GM19239 (cell line): ENCODE data around the gene SOX13.

ENCODE experiments used
- DNase-seq: peaks from one replicate; pipeline ENCODE4 v3.0.0; 2011; ENCODE audit warnings: low spot score; ENCODE audit not compliant: insufficient read length
- FAIRE-seq: peaks from 2 replicates; lab custom pipeline; 2011; peaks lifted over from hg19 to GRCh38; lab: Jason Lieb, UNC

Gene SOX13

DNA sequence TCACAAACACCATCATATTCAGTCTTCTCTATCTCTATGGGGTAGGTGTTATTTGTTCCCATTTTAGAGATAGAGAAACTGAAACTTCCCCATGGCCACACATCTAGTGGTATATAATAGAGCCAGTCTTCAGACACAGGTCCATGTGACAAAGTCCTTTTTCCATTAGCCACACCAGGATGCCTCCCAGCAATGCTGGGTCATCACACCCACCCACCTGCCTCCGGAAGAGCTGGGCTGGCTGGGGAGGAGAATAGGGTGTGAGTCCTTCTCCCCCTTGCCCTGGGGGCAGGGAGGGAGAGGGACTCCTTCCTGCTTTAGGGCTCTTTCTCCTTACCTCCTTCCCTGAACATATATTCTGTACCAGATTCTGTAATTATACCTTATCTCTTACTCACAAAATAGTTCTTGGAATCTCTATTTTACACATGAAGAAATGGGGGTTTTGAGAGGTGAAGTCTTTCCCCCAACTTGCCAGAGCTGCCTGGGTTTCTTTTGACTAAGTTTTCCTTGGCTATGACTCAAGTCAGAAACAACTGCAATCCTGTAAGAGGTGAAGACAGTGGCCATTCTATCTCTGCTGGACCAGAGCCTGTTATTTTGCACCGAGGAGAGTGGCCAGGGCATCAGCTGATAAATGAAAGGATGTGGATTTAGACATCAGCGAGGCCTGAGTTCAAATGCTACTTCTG, 30.0 kb downstream of the SOX13 start:
- DNase-seq (no peak), FAIRE-seq (no peak)

DNA sequence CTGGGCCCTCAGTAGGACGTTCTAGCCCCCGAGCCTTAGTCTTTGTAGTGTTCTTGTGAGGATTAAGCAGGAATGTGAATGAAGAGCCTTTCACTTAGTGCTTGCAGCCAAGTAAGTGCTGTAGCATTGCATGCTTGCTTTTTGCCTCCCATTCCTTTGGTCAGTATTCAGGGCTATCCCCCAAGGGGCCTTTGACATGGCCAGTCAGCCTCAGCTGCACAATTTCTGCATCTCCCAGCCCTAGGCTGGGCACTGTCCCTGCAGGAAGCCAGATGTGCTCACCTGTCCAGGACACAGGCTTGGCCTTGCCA, 30.5 kb downstream of the SOX13 start:
- DNase-seq (no peak), FAIRE-seq (no peak)

DNA sequence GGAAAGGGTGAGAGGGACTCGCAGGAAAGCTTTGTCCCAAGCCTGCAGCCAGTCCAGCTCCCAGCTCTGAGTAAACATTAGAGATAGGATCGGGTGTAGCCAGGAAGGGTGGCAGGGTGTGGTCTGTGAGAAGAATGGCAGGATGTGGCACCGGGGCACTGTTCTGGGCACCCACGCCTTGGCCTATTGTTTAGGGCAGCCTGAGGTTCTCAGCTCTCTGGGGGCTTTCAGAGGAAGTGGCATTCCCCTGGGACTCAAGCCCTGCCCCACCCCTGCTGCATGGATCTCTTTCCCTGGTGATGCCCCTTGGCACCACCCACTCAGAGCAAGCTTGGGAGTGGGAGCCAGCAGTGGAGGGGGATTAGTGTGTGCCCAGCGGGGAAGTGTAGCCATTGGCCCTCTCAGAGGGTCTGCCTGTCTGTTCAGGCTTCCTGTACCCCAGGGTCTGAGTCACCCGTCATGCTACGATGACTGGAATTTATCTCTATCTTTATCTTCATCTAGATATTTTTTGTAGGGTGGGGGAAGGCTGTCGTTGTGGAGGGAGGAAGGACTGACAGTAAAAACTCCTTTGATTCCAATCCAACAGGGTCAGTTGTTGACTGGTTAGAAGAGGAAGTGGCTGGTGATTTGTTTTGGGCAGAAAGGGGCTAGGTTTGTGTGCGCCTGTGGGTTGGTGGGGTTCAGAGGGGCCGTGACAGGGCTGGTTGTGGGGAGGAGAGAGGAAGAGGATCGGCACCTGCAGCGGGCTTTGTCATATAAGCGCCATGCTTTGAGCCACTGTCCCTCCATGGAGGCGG, 31.6 kb downstream of the SOX13 start:
- FAIRE-seq = no peak
- no peak for DNase-seq

DNA sequence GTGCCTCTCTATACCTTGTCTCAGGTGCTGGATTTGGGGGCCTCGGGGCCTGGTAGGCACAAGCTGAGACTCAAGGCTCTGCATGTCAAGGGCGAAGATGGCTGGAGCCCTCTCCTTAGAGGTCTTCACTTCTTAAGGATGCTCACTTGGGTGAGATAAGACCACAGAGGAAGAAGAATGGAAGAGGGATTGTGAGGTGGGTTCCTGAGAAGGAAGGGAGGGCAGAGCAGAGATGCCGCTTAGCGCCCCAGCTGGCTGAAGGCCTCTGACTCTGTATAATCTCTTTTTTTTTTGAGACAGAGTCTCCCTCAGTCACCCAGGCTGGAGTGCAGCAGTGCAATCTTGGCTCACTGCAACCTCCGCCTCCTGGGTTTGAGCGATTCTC, 32.2 kb downstream of the SOX13 start:
- no peak for DNase-seq
- no peak for FAIRE-seq

DNA sequence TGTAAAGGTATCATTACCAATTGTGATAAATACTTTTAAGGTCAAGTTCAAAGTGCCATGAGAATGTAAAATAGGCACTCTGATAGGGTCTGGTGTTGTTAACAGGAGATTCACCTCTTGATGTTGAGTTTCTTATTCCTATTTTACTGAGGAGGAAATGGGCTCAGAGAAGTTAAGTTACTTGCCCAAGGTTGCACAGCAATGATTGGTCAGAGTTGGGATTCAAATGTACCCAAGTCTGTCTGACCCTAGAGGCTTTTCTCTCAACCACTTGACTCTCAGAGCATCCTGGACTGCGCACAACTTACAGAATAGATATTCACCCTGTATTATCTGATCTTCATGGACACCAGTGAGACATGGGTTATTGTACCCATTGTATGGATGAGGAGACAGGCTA, 33.9 kb downstream of the SOX13 start:
- FAIRE-seq (no peak), DNase-seq (no peak)

DNA sequence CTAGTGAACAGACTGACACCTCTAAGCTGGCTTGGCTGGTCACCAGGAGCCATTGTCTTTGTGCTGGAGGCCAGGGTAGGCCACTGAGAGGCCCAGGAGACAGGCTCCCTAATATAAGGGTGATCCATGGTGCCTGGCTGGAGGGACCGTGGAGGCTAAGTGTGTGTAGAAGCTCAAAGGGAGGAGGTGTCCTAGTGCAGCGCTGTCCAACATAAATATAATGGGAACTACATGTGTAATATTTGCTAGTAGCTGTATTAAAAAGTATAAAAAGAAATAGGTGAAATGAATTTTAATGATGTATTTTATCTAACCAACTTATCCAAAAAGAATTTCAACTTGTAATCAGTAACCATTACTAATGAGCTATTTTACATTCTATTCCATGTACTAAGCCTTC, 35.0 kb downstream of the SOX13 start:
- DNase-seq (no peak), FAIRE-seq (no peak)

DNA sequence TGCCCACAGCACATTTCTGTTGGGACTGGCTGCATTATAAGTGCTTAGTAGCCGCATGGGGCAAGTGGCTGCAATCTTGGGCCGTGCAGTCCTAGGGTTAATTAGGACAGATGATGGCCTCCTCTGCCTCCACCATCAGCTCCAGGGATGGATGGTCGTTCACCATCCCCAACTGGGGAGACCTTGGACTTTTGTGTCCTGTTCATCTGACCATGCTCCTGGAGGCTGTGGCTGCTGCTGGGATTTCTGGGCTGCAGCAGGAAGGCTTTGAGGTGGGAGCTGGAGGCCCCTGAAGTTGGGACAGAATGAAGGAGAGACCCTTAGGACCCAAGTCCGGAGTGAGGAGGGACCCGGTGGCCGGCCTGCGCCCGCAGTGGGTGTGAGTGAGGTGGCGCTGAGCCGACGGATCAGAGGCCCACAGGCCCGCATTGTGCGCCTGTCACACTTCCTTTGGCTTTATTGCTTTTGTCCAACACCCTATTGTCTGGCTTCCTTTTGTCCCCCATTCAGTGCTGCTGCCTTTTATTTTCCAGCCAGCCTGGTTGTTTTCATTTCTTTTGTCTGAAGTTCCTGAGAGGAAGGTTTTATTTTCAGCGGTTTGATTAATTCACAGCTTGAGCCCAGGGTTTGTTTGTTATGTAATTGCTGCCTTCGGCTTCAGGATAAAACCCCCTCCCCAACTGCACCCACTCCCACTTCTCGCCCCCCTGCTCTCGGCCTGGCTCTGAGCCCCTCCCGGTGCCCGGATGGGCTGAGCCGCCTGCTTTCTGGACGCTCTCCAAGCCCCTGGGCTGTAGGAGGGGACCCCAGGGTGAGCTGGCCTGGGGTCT, 35.6 kb downstream of the SOX13 start:
- no peak for DNase-seq
- no peak for FAIRE-seq

DNA sequence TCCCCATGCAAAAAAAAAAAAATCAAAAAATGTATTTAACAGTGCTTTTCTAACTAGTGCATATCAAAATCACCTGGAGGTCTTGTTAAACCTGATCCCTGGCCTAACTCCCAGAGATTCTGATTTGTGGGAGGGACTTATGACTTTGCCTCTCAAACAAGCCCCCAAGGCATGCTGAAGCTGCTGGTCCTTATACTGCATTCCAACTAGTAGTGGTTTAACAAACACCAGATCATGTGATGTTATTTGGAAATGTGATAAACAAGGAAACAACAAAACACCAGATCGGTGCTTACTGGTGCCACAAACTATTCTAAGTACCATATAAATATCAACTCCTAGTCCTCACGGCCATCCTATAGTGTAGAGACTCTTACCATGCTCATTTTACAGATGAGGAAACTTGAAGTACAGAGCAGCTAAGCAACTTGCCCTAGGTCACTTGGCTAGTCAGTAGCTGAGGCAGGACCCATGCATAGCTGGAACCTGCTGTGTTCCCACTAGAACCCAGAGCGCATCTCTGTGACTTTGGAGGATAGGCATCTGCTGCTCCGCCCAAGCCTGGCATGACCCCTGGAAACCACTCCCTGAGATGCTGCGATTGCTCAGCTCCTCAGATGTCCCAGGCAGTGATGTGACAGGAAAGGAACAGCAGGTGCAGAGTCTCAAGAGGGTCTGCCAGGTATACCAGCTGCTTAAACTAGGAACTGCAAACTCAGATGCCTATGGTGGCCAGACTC, 38.1 kb downstream of the SOX13 start:
- FAIRE-seq (no peak), DNase-seq (no peak)

DNA sequence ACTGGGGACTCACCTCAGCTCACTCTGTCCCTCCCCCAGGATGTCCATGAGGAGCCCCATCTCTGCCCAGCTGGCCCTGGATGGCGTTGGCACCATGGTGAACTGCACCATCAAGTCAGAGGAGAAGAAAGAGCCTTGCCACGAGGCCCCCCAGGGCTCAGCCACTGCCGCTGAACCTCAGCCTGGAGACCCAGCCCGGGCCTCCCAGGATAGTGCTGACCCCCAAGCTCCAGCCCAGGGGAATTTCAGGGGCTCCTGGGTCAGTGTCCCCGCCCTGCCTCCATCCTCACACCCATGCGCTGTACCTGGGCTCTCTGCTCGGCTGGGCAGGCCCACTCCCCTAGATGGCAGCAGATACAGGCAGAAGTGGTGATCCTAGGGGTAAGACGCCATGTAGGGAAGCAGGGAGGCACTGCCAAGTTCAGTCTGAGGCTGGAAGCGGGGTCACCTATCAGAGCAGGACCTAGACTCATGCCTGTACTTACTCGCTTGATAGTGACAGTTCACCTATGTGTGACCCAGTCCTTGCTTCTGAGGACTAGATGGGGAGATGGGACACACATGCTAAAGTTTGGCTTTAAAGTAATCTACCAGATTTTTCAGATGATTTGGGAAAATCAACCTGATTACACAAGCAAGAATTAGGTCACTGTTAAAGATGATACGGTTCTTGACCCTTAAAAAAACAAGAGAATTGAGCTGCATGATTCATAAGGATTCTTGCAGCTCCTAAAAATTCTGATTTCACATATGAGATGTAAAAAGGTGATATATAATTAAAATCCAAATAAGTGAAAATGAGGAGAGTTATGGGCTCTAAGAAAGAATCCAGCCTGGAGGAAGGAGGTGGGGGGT, 40.2 kb downstream of the SOX13 start:
- DNase-seq (no peak), FAIRE-seq (no peak)

DNA sequence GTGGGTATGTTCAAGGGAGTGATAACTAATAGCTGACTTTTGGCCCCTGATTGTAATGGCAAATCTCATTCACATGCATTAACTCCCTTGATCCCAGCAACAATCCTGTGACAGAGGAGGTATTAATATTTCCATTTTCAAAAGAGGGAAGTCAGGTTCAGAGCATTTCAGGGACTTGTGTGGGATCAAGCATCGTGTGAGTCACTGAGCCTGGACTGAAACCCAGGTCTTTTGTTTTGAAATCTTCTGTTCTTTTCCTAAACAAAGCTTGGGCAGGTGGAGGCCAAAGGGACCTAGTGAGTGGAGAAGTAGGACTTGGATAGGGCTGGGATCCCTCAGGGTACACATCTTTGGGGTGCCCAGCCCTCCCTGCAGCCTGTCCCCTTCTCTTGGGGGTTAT, 41.0 kb downstream of the SOX13 start:
- FAIRE-seq = no peak

DNA sequence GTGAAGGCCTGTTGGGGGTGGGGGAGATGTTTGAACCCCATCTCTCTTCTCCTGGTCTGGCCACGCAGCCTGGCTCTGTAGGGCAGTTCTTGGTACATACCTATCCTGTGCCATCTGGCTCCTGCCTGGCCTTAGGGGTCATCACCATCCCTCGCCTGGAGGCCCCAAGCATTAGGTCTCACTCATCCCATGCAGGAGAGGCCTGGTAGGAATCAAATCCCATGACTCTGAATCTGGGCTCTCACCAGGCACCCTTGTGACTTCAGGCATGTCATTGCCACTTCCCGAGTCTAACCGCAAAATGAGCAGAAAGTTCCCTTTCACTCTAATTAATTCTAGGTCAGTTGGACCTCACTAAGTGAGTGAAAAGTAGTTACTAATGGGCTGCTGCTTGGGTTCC, 41.7 kb downstream of the SOX13 start:
- FAIRE-seq (no peak), DNase-seq (no peak)

More for the DNA sequence above, 41.0 kb downstream of the SOX13 start:
- DNase-seq = no peak

DNA sequence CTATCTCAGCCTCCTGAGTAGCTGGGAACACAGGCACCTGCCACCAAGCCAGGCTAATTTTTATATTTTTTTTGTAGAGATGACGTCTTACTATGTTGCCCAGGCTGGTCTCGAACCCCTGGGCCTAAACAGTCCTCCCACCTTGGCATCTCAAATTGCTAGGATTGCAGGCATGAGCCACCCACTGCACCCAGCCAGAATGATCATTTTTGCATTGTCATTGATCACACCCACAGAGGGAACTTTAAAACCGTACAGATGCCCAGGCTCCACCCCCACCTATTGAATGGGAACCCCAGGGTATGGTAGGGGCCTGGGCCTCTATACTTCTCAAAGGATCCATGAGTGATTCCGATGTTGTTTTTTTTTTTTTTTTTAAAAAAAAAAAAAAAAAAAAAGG, 42.2 kb downstream of the SOX13 start:
- no peak for FAIRE-seq
- no peak for DNase-seq

DNA sequence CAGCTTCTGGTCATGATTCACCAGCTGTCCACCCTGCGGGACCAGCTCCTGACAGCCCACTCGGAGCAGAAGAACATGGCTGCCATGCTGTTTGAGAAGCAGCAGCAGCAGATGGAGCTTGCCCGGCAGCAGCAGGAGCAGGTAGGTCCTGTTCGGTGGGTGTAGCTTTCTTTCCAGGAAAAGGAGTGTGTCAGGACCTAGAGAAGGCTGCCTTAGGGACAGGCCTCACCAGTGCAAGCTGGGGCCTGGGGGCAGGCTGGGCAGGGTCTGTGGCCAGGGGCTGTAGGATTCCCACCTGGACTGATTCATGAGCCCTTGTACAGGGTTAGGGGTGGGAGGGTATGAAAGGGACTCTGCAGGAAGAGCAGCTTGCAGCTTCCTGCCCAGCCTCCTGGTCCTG, 43.6 kb downstream of the SOX13 start:
- no peak for DNase-seq
- no peak for FAIRE-seq

DNA sequence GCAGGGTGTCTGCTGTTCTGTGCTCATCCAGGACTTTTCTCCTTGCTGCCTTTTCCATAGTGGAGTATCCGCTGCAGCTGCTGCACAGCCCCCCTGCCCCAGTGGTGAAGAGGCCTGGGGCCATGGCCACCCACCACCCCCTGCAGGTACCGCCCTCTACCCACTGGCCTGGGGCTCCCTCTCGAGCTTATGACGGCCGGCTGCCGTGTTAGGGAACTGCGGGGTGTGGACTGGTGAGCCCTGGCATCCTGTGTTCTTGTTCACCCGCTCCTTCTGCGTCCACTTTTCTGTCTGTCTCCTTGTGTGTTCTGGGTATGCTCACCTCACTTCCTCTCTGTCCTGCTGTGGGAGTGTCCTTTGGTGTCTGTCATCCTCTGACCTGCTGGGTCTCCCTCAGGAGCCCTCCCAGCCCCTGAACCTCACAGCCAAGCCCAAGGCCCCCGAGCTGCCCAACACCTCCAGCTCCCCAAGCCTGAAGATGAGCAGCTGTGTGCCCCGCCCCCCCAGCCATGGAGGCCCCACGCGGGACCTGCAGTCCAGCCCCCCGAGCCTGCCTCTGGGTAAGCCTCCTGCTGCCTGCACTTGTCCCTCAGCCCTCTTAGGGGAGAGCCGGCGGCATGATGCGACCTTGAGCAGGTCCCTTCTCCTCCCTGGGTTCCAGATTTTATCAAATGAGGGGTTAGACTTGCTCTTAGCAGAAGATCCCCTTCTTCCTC, 49.1 kb downstream of the SOX13 start:
- FAIRE-seq (no peak), DNase-seq (no peak)

DNA sequence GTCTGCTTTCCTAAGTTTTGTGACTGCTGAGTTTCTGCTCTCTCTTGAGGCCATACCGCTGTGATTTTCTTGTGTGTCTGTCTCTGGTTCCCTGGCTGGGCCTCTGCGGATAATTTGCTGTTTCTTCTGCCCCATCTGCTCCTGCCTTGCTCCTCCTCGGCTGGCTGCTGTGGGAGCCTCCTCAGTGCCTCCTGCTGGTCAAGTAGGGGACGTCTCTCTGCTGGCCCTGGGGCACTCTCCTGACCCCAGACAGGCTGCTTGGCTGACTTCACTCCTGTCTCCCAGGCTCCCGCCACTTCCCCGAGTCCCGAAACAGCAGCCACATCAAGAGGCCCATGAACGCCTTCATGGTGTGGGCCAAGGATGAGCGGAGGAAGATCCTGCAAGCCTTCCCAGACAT, 50.5 kb downstream of the SOX13 start:
- FAIRE-seq (no peak), DNase-seq (no peak)

DNA sequence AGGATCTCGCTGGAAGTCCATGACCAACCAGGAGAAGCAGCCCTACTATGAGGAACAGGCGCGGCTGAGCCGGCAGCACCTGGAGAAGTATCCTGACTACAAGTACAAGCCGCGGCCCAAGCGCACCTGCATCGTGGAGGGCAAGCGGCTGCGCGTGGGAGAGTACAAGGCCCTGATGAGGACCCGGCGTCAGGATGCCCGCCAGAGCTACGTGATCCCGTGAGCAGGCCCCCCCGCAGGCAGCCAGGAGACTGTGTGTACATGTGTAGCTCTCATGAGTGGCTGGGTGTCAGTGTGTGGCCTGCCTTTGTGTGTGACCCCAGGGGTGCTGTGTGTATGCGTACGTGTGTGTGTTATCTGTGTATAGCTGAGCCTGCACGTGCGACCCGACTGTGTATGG, 51.7 kb downstream of the SOX13 start:
- FAIRE-seq (no peak), DNase-seq (no peak)

DNA sequence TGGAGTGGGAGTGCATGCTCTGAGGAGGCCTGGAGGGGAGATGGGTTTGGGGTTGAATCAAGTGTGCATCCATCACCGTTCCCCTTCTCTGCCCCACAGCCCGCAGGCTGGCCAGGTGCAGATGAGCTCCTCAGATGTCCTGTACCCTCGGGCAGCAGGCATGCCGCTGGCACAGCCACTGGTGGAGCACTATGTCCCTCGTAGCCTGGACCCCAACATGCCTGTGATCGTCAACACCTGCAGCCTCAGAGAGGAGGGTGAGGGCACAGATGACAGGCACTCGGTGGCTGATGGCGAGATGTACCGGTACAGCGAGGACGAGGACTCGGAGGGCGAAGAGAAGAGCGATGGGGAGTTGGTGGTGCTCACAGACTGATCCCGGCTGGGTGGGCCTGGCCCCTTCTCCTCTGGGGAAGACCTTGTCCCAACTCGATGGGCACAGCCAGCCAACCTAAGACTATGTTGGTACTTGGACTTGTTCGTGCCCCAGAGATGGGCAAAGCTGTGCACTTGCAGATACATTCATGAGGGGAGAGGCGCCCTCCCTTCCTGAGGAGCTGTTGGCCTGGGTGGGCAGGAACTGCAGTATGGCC, 52.9 kb downstream of the SOX13 start:
- no peak for FAIRE-seq
- no peak for DNase-seq

DNA sequence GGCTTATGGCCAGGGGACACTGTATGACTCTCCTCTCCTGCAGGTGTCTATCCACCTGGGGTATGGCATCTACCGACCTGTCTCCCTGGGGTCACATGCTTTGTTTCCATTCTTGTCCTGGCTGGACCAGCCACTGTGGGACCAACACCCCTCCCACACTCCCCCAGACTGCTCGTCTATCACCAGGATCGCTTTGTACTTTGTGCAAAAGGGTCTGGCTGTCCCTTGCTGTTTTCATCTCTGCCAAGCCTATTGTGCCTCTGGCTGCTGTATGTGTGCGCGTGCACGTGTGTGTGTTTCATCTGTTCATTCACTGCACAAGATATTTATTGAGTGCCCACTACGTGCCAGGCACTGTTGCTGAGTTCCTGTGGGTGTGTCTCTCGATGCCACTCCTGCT, 53.5 kb downstream of the SOX13 start:
- FAIRE-seq (no peak), DNase-seq (no peak)

DNA sequence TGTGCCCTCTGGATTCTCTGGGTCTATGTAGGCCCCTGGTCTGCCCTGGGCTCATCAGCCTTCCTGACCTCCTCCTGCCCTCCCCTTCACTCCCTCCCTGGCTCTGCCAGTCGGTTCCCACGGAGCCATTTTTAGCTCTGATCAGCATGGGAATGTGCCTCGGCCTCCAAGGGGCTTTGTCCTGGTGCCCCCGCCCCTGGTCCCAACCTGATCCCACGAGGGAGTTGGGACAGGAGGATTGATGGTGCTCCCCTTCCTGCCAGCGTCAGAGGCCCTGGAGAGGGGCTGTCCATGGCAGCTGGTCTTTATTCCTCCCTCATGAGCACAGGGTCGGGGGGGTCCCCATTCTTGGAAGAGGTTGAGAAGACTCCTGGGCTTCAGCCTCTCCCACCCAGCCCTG, 54.0 kb downstream of the SOX13 start:
- DNase-seq (no peak), FAIRE-seq (no peak)
